SK-N-SH (cell line): ENCODE data around the gene NT5C1B. TPM values are rescaled to one million over a fixed set of nuclear protein-coding genes. Genes with fewer than 3 reads are reported as not detected.

Source experiments
- CTCF ChIA-PET: fragments of 300-600, 350-600 bp; formaldehyde crosslinking; extraction: SDS; loops from one replicate; lab custom pipeline; 2021; lab: Yijun Ruan, JAX
- POLR2A ChIA-PET: fragments of 350-600 bp; sonication (Branson Sonifier 250); formaldehyde crosslinking; extraction: SDS; loops from one replicate; lab custom pipeline; 2020; ENCODE audit warnings: antibody characterized with exemption, inconsistent platforms; lab: Yijun Ruan, JAX
- DNase-seq: peaks from one replicate; pipeline ENCODE4 v3.0.0; 2012
- H2AFZ ChIP-seq: fragments of 200-600 bp; sonication (generic); 2 replicates; pipeline ENCODE4 v1.8.1; 2016; ENCODE audit warnings: antibody characterized with exemption, mild to moderate bottlenecking, low read depth
- H3F3A ChIP-seq: fragments of 200-600 bp; sonication (generic); replicated peaks from 2 replicates; pipeline ENCODE3; 2016; ENCODE audit warnings: antibody characterized with exemption, mild to moderate bottlenecking; ENCODE audit not compliant: insufficient read depth
- H3K27ac ChIP-seq, 2 experiments: fragments of 200-500 bp in 1 of 2; fragments of 200-600 bp in 1 of 2; sonication (Bioruptor generic) in 1 of 2; sonication (generic), shearing (Covaris generic) in 1 of 2; 2 replicates each; pipeline versions ENCODE4 v1.5.1 to v1.6.1; 2014 to 2016; ENCODE audit warnings: low read depth in 2 of 2, inconsistent platforms in 1 of 2, low read length in 1 of 2, mild to moderate bottlenecking in 1 of 2, mixed read lengths in 1 of 2
- H3K27me3 ChIP-seq: fragments of 200-600 bp; sonication (generic), shearing (Covaris generic); 2 replicates; pipeline ENCODE4 v1.6.1; 2016; ENCODE audit warnings: mixed run types; ENCODE audit not compliant: insufficient read depth
- H3K36me3 ChIP-seq, 2 experiments: fragments of 200-500 bp in 1 of 2; fragments of 200-600 bp in 1 of 2; sonication (Bioruptor generic) in 1 of 2; sonication (generic) in 1 of 2; replicated peaks in 1 of 2; 2 replicates each; pipeline versions ENCODE3 to v1.5.1; 2014 to 2016; ENCODE audit warnings: low read length in 1 of 2, mild to moderate bottlenecking in 1 of 2; ENCODE audit not compliant: insufficient read depth in 2 of 2, control insufficient read depth in 1 of 2
- H3K4me1 ChIP-seq, 2 experiments: fragments of 200-500 bp in 1 of 2; fragments of 200-600 bp in 1 of 2; sonication (Bioruptor generic) in 1 of 2; sonication (generic), shearing (Covaris generic) in 1 of 2; 2 replicates each; pipeline versions ENCODE4 v1.5.1 to v1.6.1; 2014 to 2016; ENCODE audit warnings: low read depth in 1 of 2, low read length in 1 of 2, mixed run types in 1 of 2; ENCODE audit not compliant: insufficient read depth in 2 of 2, control insufficient read depth in 1 of 2
- H3K4me2 ChIP-seq: fragments of 200-600 bp; sonication (generic), shearing (Covaris generic); 2 replicates; pipeline ENCODE4 v1.6.1; 2017; ENCODE audit warnings: mixed run types
- H3K4me3 ChIP-seq, 2 experiments: fragments of 200-500 bp in 1 of 2; fragments of 200-600 bp in 1 of 2; sonication (Bioruptor generic) in 1 of 2; sonication (generic), shearing (Covaris generic) in 1 of 2; 2 replicates each; pipeline versions ENCODE4 v1.5.1 to v1.8.1; 2014 to 2016; ENCODE audit warnings: low read depth in 2 of 2, inconsistent platforms in 1 of 2, low read length in 1 of 2, mild to moderate bottlenecking in 1 of 2, mixed read lengths in 1 of 2, moderate library complexity in 1 of 2
- H3K79me2 ChIP-seq: fragments of 200-600 bp; sonication (generic); 2 replicates; pipeline ENCODE4 v1.8.1; 2017; ENCODE audit warnings: mild to moderate bottlenecking; ENCODE audit not compliant: insufficient read depth
- H3K9ac ChIP-seq: fragments of 200-600 bp; sonication (generic); 2 replicates; pipeline ENCODE4 v1.6.1; 2017; ENCODE audit warnings: mixed run types
- H3K9me2 ChIP-seq: fragments of 200-600 bp; sonication (generic); 2 replicates; pipeline ENCODE4 v1.6.1; 2017; ENCODE audit warnings: mixed run types
- H3K9me3 ChIP-seq: fragments of 200-600 bp; sonication (generic); 2 replicates; pipeline ENCODE4 v1.6.1; 2017; ENCODE audit warnings: mixed run types, mild to moderate bottlenecking, moderate library complexity
- H4K20me1 ChIP-seq: fragments of 200-600 bp; sonication (generic); 2 replicates; pipeline ENCODE4 v1.6.1; 2017; ENCODE audit warnings: mild to moderate bottlenecking, mixed run types; ENCODE audit not compliant: insufficient read depth
- CHD2 ChIP-seq: fragments of 150-350 bp; IDR thresholded peaks from 2 replicates; pipeline ENCODE4 v1.6.1; 2018; ENCODE audit warnings: low read length; ENCODE audit not compliant: partially characterized antibody
- EP300 ChIP-seq, 2 experiments: IDR thresholded peaks; 2 replicates each; pipeline versions ENCODE4 v1.4.0 to v1.6.1; 2012; ENCODE audit warnings: borderline replicate concordance in 1 of 2, low read depth in 1 of 2, low read length in 1 of 2
- FOXJ3 ChIP-seq: sonication (generic); formaldehyde crosslinking; IDR thresholded peaks from 2 replicates; pipeline ENCODE4 v1.5.1; 2020; ENCODE audit warnings: mild to moderate bottlenecking, missing genetic modification reagents
- GATA2 ChIP-seq: sonication (generic); formaldehyde crosslinking; IDR thresholded peaks from 2 replicates; pipeline ENCODE4 v1.5.0; 2020; ENCODE audit warnings: mild to moderate bottlenecking, missing genetic modification reagents
- MEF2A ChIP-seq: IDR thresholded peaks from 2 replicates; pipeline ENCODE4 v1.4.0; 2012; ENCODE audit warnings: low read depth, borderline replicate concordance
- MXI1 ChIP-seq: IDR thresholded peaks from 2 replicates; pipeline ENCODE4 v1.6.1; 2012; ENCODE audit warnings: mild to moderate bottlenecking, low read depth, low read length, improper control_type of control experiment
- NFIC ChIP-seq: IDR thresholded peaks from 2 replicates; pipeline ENCODE4 v1.4.0; 2012; ENCODE audit warnings: borderline replicate concordance
- RAD21 ChIP-seq: IDR thresholded peaks from 2 replicates; pipeline ENCODE4 v1.6.1; 2012; ENCODE audit warnings: mild to moderate bottlenecking, low read length
- RFX5 ChIP-seq: IDR thresholded peaks from 2 replicates; pipeline ENCODE4 v1.6.1; 2012; ENCODE audit warnings: mild to moderate bottlenecking, improper control_type of control experiment, low read length
- RXRA ChIP-seq: IDR thresholded peaks from 2 replicates; pipeline ENCODE4 v1.4.0; 2012; ENCODE audit warnings: low read depth, mild to moderate bottlenecking, borderline replicate concordance
- TAF1 ChIP-seq: IDR thresholded peaks from 2 replicates; pipeline ENCODE4 v1.6.1; 2012; ENCODE audit warnings: low read depth, mild to moderate bottlenecking, low read length, moderate library complexity, borderline replicate concordance
- TCF12 ChIP-seq: IDR thresholded peaks from 2 replicates; pipeline ENCODE4 v1.4.0; 2012
- WGBS: methylation state at CpG from one replicate; pipeline ENCODE4 v1.1.6; 2017; ENCODE audit warnings: low lambda C conversion rate; 5-methylcytosine and 5-hydroxymethylcytosine counted together
- polyA plus RNA-seq, 3 experiments: library from polyadenylated mRNA; depleted of rRNA; stranded (reverse); fragments of >200 nt; gene quantifications; 2 replicates each; pipeline ENCODE4 v1.2.3, GENCODE V29; 2012
- TF ChIP-seq, protein P1 (sequence below): fragments of 150-350 bp; IDR thresholded peaks from 2 replicates; pipeline ENCODE4 v1.6.1; 2016; ENCODE audit warnings: mild to moderate bottlenecking, low read depth, low read length

NT5C1B gene
- polyA plus RNA-seq, 1 of the 3 experiments (the other 2 are of a cell fraction): not detected

- TF ChIP-seq, protein P1, sequence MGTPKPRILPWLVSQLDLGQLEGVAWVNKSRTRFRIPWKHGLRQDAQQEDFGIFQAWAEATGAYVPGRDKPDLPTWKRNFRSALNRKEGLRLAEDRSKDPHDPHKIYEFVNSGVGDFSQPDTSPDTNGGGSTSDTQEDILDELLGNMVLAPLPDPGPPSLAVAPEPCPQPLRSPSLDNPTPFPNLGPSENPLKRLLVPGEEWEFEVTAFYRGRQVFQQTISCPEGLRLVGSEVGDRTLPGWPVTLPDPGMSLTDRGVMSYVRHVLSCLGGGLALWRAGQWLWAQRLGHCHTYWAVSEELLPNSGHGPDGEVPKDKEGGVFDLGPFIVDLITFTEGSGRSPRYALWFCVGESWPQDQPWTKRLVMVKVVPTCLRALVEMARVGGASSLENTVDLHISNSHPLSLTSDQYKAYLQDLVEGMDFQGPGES: no peak
- TF ChIP-seq TCF12 (no peak), RXRA (no peak), FOXJ3 (CRISPR knock-in tag) (no peak), CHD2 (peak; percentile 32), TAF1 (no peak), MEF2A (0 out of 2 replicates have a peak, but pooled peaks have one; percentile 53), MXI1 (no peak), NFIC (0 out of 2 replicates have a peak, but pooled peaks have one; percentile 47), RFX5 (no peak), EP300 (IDR thresholded peaks at IDR 0.05; ENCODE audit: borderline replicate concordance in 1 of 2, low read depth in 1 of 2, low read length in 1 of 2) (peak in 1 of 2 experiments; percentile 39; a peak in 1 of 4 replicates)
Measured at GRCh38 chr2:18520451-18521425, 68.6 kb downstream of the NT5C1B start (continued).

GRCh38 chr2:18519914-18520450 is 69.4 kb downstream of the NT5C1B start:
- 31% methylated on average over 7 of the region's 7 CpGs for WGBS
- POLR2A ChIA-PET: interaction anchor here (0.9 to 1.3 kb wide), 2 partner anchors 40 to 793 kb away, joined by 3 to 7 read pairs; partner anchors contain the start of gene RDH14

More at GRCh38 chr2:18519914-18520450, 69.4 kb downstream of the NT5C1B start:
- Histone ChIP-seq H3K27me3 (no peaks in the 10 kb centered on the region), H3K4me3 (no peak overlapping the region), H3K79me2 (no peaks in the 10 kb centered on the region), H4K20me1 (no peaks in the 10 kb centered on the region), H3K9me2 (no peaks in the 10 kb centered on the region), H3K36me3 (no peaks in the 10 kb centered on the region), H2AFZ (peak overlapping the region; percentile 50), H3K4me1 (peaks cover 33 to 40% of the 10 kb centered on the region in 2 experiments), H3K4me2 (peak overlapping the region; percentile 25; the same call in 1 of the 2 replicates), H3K27ac (peak overlapping the region; percentile 57 to 67), H3K9me3 (no peaks in the 10 kb centered on the region), H3F3A (peaks cover 24% of the 10 kb centered on the region), H3K9ac (no peak overlapping the region)
- CTCF ChIA-PET: interaction anchor here (0.6 to 8.6 kb wide), 109 partner anchors 8 to 1572 kb away, joined by 3 to 111 read pairs (median 5); partner anchors contain the start of genes OSR1 and RDH14
- DNase-seq: no peak
- TF ChIP-seq GATA2 (0 out of 2 replicates have a peak, but pooled peaks have one; percentile 5), TCF12 (peak; percentile 53; the same call in 1 of the 2 replicates), RAD21 (no peak)
